Ishikawa (cell line): ENCODE results near the gene RPGR.

Experiments
- EP300 ChIP-seq: IDR thresholded peaks from 2 replicates; pipeline ENCODE4 v1.6.1; 2012; ENCODE audit warnings: borderline replicate concordance
- RAD21 ChIP-seq: IDR thresholded peaks from 2 replicates; pipeline ENCODE4 v1.6.1; 2012; ENCODE audit warnings: low read depth
- TF ChIP-seq, protein P1 (sequence below): IDR thresholded peaks from 2 replicates; pipeline ENCODE4 v1.6.1; 2012

GRCh38 chrX:38336538-38337240 lies 9.4 kb upstream of the RPGR start:
- TF ChIP-seq, protein P1, sequence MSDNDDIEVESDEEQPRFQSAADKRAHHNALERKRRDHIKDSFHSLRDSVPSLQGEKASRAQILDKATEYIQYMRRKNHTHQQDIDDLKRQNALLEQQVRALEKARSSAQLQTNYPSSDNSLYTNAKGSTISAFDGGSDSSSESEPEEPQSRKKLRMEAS, result no peak
- TF ChIP-seq EP300 (no peak), RAD21 (no peak)
